NCI-H748 treated with DMSO at 0.1 percent for 48 hours (cell line): ENCODE results near the gene TICRR.
"Not testable (repeated sequence)": the region's sequence is repeated elsewhere in the genome, so short reads cannot be mapped to it uniquely, and the experiment has no call there.

Source experiments
- DNase-seq: peaks from one replicate; lab custom pipeline; 2025; lab: John Stamatoyannopoulos, UW

Gene TICRR

DNA sequence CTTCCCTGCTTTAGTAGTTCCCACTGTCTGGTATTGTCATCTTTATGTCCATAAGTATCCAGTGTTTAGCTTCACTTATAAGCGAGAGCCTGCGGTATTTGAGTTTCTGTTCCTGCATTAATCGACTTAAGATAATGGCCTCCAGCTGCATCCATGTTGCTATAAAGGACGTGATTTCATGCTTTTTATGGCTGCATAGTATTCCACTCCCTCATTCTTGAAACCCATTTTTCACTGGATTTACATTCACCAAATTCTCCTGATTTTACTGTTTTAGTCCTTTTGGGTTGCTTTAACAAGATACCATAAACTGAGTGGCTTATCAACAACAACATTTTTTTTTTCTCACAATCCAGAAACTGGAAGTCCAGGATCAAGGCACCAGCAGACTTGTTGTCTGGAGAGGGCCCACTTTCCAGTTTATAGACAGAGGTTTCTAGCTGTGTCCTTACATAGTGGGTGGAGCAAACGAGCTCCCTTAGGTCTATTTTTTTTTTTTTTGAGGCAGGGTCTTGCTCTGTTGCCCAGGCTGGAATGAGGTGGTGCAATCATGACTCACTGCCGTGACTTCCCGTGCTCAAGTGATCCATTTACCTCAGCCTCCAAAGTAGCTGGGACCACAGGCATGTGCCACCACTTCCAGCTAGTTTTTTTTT lies 6.1 kb upstream of the TICRR start:
- no peak for DNase-seq

DNA sequence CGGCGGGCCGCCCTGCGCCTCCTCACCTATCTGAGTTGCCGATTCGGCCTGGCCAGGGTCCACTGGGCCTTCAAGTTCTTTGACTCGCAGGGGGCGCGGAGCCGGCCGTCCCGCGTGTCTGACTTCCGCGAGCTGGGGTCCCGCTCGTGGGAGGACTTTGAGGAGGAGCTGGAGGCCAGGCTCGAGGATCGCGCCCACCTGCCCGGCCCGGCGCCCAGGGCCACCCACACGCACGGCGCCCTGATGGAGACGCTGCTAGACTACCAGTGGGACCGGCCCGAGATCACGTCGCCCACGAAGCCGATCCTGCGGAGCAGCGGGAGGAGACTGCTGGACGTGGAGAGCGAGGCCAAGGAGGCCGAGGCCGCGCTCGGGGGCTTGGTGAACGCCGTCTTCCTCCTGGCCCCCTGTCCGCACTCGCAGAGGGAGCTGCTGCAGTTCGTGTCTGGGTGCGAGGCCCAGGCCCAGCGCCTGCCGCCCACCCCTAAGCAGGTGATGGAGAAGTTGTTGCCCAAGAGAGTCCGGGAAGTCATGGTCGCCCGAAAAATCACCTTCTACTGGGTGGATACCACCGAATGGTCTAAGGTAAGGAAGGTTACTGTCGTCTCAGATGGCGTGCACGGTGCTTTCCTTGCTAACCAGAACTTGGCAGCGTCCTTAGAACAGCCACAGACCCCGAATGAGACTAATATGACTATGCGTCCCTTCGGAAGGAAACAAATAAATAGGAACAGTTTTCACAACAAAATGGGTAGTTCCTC lies 567 bp downstream of the TICRR start:
- no peak for DNase-seq

GRCh38 chr15:89576417-89576773 lies 1.1 kb downstream of the TICRR start:
- DNase-seq: no peak

DNA sequence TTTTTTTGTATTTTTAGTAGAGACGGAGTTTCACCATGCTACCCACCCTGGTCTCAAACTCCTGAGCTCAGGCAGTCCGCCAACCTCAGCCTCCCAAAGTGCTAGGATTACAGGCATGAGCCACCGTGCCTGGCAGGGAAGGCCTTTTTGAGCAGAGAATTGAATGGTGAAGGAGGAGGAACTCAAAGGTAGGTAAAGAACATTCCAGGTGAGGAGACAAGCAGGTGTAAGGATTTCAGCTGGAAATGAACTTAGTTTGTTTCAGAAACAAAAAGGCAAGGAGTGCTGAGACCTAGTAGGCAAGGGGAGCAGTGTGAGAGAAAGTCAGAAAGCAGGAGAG lies 2.5 kb downstream of the TICRR start:
- DNase-seq: no peak

DNA sequence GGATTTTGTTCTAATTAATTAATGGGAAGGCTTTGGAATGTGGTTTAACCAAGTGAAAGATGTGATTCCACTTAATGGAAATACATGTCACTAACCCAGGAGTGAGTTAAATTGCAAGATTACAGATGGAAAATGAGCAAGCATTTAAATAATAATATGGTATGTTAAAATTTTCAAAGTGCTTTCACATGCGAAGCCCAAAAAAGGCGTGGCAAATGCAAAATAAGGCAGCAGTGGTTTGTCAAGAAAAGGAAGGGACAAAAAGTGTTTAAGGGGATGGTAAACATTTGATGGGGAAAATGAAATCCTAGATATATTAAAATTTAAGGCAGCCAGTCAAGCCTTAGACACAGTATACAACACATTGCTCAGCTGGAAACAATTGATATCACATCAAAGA lies 2.9 kb downstream of the TICRR start:
- no peak for DNase-seq

DNA sequence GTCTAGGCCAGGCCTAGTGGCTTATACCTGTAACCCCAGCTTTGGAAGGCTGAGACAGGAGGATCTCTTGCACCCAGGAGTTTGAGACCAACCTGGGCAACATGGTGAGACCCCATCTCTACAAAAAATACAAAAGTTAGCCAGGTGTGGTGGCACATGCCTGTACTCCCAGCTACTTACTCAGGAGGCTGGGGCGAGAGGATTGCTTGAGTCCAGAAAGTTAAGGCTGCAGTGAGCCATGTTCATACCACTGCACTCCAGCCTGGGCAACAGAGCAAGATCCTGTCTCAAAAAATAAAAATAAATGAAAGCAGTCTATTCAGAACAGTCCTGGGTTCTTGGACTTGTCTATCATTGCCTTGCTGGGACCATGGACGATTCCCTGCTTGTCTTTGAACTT lies 5.5 kb downstream of the TICRR start:
- DNase-seq: not testable (repeated sequence)

DNA sequence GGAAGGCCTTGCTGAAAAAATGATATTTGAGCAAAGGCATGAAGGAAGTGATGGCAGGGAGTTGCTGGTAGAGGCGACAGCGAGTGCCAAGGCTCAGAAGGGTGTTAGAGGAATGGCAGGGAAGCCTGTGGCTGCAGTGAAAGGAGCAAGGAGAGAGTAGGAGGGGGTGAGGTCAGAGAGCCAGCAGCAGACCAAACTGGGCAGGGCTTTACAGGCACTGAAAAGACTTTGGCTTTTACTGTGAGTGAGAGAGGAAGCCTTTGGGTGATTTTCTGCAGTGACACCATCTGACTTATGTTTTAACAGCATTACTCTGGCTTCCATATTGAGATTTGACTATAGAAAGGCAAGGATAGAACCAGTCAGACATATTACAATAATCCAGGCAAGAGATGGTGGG lies 11.4 kb downstream of the TICRR start:
- no peak for DNase-seq

DNA sequence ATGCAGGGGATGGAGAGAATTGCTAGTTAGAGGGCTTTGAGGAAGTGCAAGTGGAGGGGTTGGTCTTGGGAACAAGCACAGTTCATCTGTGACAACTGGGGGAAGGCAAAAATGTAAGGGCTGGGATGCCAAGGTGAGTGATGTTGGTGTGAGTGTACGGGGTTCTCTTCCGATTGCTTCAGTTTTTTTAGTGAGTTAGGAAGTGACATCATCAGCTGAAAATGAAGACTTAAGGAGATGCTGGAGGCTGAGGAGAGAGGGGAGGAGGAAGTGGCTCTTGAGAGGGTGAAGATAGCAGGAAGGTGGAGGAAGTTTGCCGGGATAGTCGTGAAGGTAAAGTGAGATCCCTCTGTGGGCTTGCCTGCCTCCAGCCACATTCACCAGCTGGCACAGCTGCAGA lies 12.7 kb downstream of the TICRR start:
- DNase-seq: no peak

DNA sequence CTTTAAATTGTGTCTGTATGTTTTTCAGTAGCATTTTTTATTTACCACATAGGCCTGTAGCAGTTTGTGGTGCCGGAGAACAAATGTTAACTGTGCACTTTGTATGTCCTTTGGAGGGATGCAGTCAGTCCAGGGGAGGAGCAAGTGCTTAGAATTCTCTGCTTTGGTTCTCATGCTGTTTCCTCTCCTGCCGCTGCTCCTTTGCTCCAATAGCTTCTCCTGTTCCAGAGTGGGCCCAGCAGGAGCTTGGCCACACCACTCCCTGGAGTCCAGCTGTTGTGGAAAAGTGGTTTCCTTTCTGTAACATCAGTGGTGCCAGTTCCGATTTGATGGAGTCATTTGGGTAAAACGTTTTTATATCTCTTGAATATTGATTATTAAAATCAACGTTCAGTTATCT lies 16.6 kb downstream of the TICRR start:
- no peak for DNase-seq

GRCh38 chr15:89593018-89593417 lies 17.7 kb downstream of the TICRR start:
- no peak for DNase-seq

GRCh38 chr15:89599021-89599420 lies 23.8 kb downstream of the TICRR start:
- no peak for DNase-seq

DNA sequence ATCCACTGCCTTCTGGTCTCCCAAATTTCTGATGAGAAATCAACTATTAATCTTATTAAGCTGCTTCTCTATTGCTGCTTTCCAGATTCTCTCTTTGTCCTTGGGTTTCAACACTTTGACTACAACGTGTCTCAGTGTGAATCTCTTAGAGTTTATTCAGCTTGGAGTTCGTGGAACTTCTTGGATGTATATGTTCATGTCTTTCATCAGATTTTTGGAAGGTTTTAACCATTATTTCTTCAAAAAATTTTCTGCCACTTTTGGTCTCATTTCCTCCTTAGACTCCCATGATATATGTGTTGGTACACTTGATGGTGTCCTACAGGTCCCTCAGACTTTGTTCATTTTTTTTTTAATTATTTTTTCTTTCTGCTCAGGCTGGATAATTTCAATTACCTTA lies 36.0 kb downstream of the TICRR start:
- DNase-seq: no peak

- DNase-seq: no peak
Observed at GRCh38 chr15:89613031-89613430, 37.8 kb downstream of the TICRR start.

GRCh38 chr15:89614164-89614563 lies 38.9 kb downstream of the TICRR start:
- DNase-seq: no peak

- DNase-seq: no peak
Observed at GRCh38 chr15:89615135-89615534, 39.9 kb downstream of the TICRR start.

DNA sequence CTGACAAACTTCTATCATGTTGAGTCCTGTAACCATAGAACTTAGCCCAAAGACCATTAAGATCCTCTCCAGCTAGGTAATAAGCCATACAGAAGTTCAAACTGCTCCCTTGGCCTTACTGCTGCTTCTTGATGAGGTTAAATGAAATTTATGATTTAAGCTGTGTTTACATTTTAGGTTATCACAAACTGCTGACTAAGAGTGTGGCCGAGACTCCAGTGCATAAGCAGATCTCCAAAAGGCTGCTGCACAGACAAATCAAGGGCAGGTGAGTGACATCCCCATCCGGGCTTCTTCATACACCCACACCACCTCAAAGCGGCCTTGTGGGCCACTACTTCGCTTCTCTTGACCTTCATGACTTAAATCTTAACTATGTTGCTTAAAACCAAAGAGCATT lies 41.0 kb downstream of the TICRR start:
- no peak for DNase-seq

- no peak for DNase-seq
Observed at GRCh38 chr15:89621547-89621946, 46.3 kb downstream of the TICRR start.

DNA sequence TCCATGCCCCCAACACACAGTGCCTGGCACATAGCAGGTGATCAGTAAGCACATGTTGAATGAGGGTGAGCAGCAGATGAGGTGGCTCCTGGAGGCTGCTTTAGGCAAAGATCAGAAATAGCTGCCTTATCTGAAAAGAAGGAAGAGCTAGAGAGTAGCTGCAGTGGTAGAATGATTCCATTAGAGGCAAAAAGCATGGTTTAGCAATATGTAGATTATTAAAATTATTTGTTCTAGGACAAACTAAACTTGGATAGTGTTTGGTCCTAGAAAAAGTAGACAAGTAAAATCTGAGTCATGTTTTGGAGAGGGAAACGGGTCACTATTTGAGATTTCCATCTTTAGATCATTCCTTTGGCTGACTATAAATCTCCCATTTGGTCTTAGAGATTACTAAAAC lies 47.9 kb downstream of the TICRR start:
- no peak for DNase-seq

DNA sequence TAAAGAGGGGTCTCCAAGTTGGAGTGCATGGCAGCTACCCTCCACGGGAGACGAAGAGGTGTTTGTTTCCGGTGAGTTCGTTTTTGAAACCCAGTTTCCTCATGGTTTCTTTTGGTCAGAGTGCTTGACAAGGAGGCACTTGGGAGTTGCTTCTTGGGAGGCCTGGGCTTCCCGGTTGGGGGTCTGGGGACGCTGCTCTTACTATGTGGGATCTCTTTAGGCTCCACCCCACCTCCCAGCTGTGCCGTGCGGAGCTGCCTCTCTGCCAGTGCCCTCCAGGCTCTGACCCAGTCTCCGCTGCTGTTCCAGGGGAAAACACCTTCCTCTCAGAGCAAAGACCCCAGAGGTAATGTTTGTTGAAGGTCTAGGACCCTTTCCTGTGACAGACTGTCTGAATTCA lies 50.4 kb downstream of the TICRR start:
- DNase-seq: no peak

DNA sequence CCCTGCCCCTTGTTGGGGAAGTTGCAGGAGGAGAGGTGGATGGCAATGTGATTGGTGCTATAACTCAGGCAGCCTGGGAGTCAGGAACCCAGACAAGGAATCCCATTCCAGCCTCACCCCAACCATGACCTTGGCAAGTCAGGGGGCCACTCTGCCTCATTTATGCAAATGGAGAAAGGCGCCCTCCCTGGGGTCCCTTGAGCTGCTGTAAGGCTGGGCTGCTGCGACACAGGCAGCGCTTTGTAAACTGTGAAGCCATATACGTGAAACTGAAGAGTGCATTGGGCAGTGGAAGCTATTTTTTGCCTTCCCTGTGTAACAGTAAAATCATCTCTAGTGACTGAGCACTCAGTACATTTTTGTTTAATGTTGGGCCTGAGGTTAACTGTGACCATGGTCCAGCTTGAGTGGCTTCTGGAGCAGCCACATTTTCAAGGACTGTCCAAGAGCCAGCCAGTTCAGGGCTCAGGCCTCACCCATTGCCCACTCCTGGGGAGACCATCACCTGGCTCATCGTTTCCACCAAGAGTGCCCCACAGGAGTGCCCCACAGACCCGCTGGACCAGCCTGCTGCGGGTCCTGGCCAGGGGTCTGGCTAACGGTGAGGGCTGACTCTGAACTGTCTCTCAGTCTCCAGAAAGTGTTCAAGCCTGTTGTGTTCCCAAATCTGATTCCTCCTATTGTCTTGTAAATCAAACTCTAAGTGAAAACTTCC lies 52.1 kb downstream of the TICRR start:
- no peak for DNase-seq

- no peak for DNase-seq
Observed at GRCh38 chr15:89628301-89628700, 53.0 kb downstream of the TICRR start.

DNA sequence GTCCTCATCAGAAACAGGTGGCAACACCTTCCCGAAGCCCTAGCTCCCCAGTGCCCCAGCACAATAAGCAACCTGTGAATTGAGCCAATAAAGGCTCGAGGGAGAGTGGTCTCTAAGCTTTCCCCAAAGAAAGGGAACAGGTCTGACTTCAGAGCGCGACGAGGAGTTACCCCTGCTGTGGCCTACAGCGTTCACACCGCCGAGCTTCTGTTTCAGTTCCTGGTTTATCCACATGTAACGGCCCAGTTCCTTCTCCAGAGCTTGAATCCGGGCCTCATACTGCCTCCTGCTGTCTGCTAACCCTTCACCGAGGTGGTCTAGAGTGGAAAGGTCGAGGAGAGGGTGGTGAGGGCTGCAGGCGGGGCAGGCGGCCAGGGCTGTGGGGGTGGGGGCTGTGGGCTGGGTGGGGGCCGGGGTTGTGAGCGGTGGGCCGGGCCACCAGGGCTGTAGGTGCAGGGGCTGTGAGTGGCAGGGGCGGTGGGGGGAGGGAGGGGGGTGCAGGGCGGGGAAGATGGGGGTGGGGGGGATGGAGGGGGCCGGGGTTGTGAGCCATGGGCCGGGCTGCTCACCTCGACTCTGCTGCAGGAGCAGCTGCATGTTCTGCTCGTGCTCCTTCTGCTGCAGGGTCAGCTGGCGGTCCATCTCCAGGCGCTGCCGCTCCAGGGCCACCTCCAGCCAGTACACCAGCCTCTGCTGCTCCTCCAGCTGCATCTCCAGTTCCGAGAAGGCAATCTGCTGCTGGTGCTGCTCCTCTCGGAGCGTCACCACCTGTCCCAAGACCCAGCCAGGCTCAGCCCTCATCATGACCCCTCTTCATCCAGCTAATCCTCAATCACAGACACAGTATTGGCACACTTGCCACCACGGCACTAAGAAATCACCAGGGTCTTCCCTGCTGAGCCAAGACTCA lies 53.8 kb downstream of the TICRR start:
- no peak for DNase-seq
